Prostate gland (tissue), 2 donors: Measurements from ENCODE around the gene TJP3.

Source experiments
- CTCF ChIP-seq, 4 experiments: fragments of 200-600 bp in 2 of 4; fragments of 450-650 bp in 2 of 4; sonication (generic) in 2 of 4; IDR thresholded peaks; 1 replicate in 3 of 4; 2 replicates in 1 of 4; pipeline ENCODE4 v1.5.1; 2016 to 2019; ENCODE audit warnings: antibody characterized with exemption in 4 of 4, mild to moderate bottlenecking in 2 of 4, moderate library complexity in 2 of 4
- POLR2A ChIP-seq: fragments of 450-650 bp; IDR thresholded peaks from one replicate; pipeline ENCODE4 v1.6.1; 2016; ENCODE audit warnings: antibody characterized with exemption, mild to moderate bottlenecking
- POLR2AphosphoS5 ChIP-seq: sonication (generic); formaldehyde crosslinking; IDR thresholded peaks from one replicate; pipeline ENCODE4 v1.6.1; 2017; ENCODE audit warnings: antibody characterized with exemption

GRCh38 chr19:3684817-3685410, 23.3 kb upstream of the TJP3 start:
- TF ChIP-seq POLR2A (no peak), POLR2AphosphoS5 (no peak), CTCF (IDR thresholded peaks at IDR 0.05) (no peak)
